ENCODE results near the gene RRP1B.
"Not testable (repeated sequence)": the region's sequence is repeated elsewhere in the genome, so short reads cannot be mapped to it uniquely, and the experiment has no call there.

Gene RRP1B

DNA sequence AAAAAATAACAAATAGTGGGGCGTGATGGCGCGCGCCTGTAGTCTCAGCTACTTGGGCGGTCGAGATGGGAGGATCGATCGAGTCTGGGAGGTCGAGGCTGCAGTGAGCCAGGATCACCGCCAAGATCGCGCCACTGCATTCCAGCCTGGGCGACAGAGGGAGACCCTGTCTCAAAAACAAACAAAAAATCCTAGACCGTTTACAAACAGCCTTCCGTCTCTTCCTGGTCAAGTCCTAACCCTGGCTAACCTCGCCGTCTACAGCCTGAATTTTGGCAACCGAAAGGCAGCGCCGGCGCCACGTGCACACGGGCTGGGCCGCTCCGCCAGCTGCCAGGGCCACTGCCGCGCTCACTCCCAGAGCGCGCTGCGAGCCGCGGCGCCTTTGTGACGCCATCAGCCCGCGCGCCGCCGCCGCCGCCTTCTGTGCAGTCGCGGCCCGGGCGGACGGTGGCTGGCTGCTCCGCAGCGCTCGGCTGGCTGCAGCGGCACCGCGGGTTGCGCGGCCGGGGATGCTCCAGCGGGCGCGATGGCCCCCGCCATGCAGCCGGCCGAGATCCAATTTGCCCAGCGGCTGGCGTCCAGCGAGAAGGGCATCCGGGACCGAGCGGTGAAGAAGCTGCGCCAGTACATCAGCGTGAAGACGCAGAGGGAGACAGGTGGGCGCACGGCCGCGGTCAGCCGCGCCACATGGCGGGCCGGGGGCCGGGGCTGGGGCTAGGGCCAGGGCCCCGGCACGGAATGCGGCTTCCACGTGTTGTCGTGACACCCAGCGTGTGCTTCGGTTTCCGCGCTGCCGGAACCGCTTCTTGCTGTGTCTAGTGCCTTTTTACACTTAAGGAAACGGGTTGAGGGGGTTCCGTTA is at the start of gene RRP1B, which contains the start of gene HSF2BP:
TSS of gene RRP1B (plus strand) at position 425 of the 865 bp plus-strand sequence. CDS start at position 530, 105 bp downstream.
TSS of gene HSF2BP (minus strand) at position 353 of the 865 bp plus-strand sequence. CDS start 1,392 bp downstream, outside the sequence.
- peak; percentile 86 for DNase-seq (ENCODE audit: low read depth)

DNA sequence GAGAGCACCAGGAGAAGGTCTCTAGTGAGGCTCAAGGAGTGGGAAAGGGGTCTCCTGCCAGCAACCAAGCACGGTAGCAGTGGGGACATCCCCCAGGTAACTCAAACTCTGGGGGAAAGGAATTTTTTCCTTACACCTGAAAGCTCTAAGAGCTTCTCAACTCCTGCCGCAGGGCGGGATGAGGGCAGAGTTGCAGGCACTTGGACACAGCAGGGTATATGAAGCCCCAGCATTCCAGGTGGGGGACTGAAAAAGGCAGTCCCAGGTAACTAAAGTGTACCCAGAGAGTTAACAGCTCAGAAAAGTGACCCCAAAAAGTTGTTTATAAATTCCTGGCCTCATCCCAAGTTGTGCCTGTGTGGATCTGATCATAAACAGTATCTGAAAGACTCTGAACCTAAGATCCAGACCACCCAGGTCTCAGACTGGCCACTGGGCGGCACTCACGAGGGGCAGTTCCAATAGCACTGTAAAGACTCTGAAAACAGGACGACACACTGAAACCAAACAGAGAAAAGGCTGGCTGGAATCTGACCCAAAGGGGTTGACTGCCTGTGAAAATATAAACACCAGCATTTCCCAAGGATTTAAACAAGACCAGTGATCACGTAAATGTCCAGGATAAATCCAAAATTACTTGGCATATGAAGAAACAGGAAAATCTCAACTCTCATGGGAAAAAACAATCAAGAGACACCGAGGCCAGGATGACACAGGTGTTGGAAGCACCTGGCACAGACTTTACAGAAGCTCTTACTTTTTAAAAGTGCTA is 47.6 kb upstream of the RRP1B start:
- DNase-seq (ENCODE audit: low read depth), result no peak

- no peak for DNase-seq (ENCODE audit: low read depth)
These were observed 45.4 kb upstream of the RRP1B start for GRCh38 chr21:43613755-43614638.

GRCh38 chr21:43614839-43615238 is 44.5 kb upstream of the RRP1B start:
- no peak for DNase-seq (ENCODE audit: low read depth)

GRCh38 chr21:43616861-43617260 is 42.5 kb upstream of the RRP1B start:
- DNase-seq (ENCODE audit: low read depth), result not testable (repeated sequence)

GRCh38 chr21:43618940-43619339 is 40.4 kb upstream of the RRP1B start:
- DNase-seq (ENCODE audit: low read depth), result no peak

GRCh38 chr21:43619344-43619743 is 40.0 kb upstream of the RRP1B start:
- no peak for DNase-seq (ENCODE audit: low read depth)

DNA sequence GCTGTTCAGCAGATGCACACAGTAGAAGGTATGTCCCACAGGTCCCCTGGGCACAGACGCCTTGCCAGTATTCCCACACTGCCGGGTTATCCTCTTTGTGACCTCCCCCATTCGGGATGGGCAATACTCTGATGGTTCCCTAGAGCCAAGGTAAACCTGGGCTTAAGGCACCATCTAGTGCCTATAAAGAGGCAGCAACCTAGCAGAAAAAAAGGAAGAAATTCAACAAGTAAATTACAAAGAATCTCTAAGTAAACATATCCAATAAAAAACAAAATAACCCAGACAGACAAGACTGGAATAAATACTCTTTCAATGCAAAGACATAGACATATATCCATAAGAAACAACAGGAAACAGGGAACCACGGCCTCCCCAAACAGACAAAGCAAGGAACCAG is 39.5 kb upstream of the RRP1B start:
- DNase-seq (ENCODE audit: low read depth), result no peak

DNA sequence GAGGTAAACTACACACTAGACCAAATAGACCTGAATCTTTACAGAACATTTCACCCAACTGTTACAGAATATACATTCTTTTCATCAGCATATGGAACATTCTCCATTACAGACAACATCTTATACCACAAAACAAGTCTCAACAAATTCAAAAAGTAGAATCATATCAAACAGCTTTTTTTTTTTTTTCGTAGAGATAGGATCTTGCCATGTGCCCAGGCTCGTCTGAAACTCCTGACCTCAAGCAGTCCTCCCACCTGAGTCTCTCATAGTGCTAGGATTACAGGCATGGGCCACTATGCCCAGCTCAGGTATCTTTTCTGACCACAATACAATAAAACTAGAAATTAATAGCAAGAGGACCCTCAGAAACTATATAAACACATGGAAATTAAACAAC is 36.6 kb upstream of the RRP1B start:
- DNase-seq (ENCODE audit: low read depth), result no peak

DNA sequence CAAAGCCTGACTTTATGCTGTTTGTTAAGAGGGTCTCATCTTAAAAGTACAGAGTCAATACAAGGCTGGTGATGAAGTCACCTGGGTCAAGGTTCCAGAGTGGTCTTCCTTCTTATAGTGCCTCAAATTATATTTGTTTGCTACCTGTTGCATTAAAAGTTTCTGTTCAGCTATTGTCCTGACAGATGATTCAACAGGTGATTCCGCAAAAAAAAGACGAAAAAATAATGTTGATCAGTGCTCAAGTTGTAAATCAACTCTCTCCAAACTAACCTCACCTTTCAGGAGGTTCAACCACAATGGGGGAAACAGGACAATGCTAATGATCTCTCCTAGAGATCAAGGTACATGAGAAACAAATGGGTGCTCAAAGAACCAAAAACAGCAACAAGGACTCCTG is 35.8 kb upstream of the RRP1B start:
- no peak for DNase-seq (ENCODE audit: low read depth)

DNA sequence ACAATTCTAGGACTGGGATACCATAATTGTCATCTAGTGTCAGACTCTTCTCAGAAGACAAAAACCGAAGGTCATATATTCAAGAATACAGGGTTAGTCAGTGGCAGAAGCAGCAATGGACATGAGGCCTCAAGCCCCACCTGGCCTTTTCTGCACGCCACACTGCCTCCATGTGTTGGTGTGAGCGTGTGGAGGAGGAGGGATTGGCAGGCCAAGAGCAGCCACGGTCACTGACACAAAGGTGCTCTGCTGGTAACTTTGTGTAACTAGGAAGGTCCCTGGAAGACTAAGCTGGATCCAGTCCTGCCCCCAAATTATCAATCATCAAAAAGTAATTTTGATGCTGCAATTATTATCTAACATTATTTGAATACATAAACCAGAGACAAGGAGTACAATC is 35.0 kb upstream of the RRP1B start:
- DNase-seq (ENCODE audit: low read depth), result no peak

DNA sequence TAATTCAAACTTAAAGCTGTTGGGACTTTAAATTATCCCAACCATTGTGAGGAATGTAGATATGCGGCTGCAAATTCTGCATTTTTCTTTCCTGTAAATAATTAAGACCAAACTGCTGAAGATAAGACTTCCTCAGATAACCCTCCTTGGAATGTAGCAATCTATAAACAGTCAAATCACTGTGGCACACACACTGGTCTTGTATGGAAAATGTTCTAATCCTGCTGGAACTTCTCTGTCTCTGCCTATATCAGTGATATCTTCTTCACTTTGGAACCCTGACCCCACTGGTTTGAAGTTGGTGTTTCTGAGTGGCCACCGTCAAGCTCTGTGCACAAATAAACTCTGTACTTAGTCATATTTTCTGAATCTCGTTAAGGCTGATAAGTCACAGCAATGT is 33.0 kb upstream of the RRP1B start:
- DNase-seq (ENCODE audit: low read depth), result no peak

- no peak for DNase-seq (ENCODE audit: low read depth)
These were observed 31.8 kb upstream of the RRP1B start for GRCh38 chr21:43627527-43627926.

DNA sequence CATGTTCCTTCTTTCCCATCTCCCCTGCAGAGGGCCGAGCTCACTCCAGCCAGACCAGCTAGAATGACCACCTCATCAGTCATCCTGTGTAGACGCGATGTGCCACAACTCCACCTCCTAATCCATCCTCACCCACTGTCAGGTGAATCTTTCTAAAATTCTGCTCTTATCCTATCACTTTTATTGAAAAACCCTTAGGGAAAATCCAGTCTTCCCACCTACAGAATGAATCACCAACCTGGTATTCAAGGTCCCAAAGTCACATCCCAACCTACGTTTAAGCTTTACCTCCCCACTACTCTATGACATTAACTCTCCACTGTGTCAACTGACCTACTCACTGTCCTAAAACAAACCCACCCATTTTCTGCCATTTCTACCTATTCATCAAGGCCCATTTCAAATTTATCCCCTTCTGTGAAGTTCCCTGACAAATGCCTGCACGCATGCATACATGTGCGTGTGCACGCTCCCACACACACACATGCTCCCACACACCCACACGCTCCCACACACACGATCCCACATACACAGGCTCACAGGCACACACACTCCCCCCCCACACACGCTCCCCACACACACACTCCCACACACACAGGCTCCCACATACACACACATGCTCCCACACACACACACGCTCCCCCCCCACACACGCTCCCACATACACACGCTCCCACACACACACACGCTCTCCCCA is 27.8 kb upstream of the RRP1B start:
- DNase-seq (ENCODE audit: low read depth), result no peak

GRCh38 chr21:43632373-43632905 is 26.9 kb upstream of the RRP1B start:
- no peak for DNase-seq (ENCODE audit: low read depth)

- DNase-seq (ENCODE audit: low read depth), result no peak
These were observed 24.7 kb upstream of the RRP1B start for GRCh38 chr21:43634618-43635017.

DNA sequence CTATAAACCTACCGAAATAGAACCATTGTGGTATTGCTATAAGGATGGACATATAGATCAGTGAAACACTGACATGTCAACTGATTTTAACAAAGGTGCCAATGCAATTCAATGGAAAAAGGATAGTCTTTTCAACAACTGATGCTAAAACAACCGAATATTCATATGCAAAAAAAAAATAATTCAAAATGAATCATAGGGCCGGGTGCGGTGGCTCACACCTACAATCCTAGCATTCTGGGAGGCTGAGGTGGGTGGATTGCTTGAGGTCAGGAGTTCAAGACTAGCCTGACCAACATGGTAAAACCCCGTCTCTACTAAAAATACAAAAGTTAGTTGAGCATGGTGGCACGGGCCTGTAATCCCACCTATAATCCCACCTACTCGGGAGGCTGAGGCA is 23.9 kb upstream of the RRP1B start:
- no peak for DNase-seq (ENCODE audit: low read depth)

DNA sequence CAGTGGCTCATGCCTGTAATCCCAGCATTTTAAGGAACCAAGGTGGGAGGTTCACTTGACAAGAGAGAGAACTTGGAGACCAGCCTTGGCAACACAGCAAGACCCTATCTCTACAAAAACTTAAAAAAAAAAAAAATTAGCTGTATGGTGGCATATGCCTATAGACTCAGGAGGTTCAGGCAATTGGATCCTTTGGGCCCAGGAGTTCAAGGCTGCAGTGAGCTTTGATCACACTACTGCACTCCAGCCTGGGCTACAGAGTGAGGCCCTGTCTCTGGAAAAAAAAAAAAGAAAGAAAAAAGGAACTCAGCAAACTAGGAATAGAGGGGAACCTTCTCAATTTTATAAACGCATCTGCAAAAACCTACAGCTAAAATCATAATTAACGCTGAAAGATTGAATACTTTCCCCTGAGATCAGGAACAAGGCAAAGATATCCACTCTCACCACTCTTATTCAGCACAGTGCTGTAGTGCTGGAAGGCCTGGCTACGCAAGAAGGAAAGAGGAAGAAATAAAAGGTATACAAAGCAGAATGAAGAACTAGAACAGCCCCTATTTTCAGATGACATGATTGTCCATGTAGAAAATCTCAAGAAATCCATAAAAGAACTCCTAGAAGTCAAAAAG is 21.7 kb upstream of the RRP1B start:
- DNase-seq (ENCODE audit: low read depth), result no peak

DNA sequence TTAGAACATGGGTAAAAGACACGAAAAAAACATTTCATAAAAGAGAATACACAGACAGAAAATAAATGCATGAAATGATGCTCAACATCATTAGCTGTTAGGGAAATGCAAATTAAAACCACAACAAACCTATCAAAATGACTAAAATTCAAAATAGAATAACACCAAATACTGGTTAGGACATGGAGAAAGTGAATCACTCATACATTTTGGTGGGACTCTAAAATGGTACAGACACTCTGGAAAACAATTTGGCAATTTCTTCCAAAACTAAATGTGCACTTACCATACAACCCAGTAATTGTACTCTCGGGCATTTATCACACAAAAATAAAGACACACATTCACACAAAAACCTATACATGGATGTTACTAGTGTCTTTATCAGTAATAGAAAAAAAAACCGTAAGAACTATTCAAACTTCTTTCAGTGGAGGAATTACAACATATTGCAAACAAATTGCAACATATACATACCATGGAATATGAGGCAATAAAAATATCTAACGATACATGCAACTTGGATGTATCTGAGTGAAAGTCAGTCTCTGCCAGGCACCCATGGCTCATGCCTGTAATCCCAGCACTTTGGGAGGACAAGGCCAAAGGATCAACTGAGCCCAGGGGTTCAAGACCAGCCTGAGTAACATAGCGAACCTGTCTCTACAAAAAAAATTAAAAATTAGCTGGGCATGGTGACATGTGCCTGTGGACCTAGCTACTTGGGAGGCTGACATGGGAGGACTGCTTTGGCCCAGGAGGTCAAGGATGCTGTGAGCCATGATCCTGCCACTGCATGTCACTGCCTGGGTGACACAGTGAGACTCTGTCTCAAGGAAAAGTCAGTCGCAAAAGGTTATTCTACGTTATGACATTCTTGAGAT is 19.6 kb upstream of the RRP1B start:
- DNase-seq (ENCODE audit: low read depth), result no peak

DNA sequence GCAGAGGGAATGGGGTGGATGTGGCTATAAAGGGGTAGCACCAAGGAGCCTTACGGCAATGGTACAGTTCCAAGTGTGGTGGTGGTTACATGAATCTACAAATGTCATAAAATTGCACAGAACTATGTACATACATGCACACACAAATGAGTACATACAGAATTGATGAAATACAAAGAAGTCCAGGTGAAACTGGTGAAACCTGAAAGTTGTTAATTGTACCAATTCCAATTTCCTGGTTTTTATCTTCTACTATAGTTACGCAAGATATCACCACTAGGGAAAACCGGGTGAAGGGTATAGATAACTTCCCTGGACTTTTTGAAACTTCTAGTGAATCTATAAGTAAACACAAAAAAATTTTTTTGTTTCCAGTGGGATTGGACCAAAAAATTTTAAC is 19.0 kb upstream of the RRP1B start:
- DNase-seq (ENCODE audit: low read depth), result no peak
